Mucosa of descending colon (tissue), 3 donors: ENCODE data around the gene ZNF618. TPM values are rescaled to one million over a fixed set of nuclear protein-coding genes. Genes with fewer than 3 reads are reported as not detected.
A peak's percentile ranks its signal among the peaks of the same experiment; 100 is the strongest.

ENCODE experiments used
- ATAC-seq: fragments of 200-7000 bp; cut with Tn5 transposase; one replicate; pipeline ENCODE4 v1.9.1; 2020; ENCODE audit warnings: mild to moderate bottlenecking, moderate library complexity
- DNase-seq, 3 donors: peaks; one replicate each; pipeline ENCODE4 v3.0.0-alpha.2; 2020
- H3K36me3 ChIP-seq: fragments of 200-600 bp; one replicate; pipeline ENCODE4 v1.8.0; 2021; ENCODE audit warnings: low read depth, mild to moderate bottlenecking
- H3K4me1 ChIP-seq: fragments of 200-600 bp; one replicate; pipeline ENCODE4 v1.8.0; 2021; ENCODE audit warnings: low read depth, mild to moderate bottlenecking
- H3K4me3 ChIP-seq: fragments of 200-600 bp; one replicate; pipeline ENCODE4 v1.8.0; 2021; ENCODE audit warnings: mild to moderate bottlenecking
- H3K9me3 ChIP-seq: fragments of 200-600 bp; one replicate; pipeline ENCODE4 v1.8.0; 2021; ENCODE audit warnings: mild to moderate bottlenecking
- intact Hi-C, 2 donors: fragments of 100-400 bp; cut with DNase I in 1 of 2; cut with micrococcal nuclease in 1 of 2; formaldehyde crosslinking; loops; one replicate each; pipeline versions ENCODE4 v1.11.0 to v1.11.1; 2022; cut with DNase I, micrococcal nuclease
- total RNA-seq, 3 donors: library from RNA; stranded (reverse); fragmentation: NEBNext Ultra II Directional in 2 of 3; extraction: Animal tissue kit (Norgen Biotek cat#: 25700) in 2 of 3; gene quantifications; one replicate each; pipeline versions ENCODE4 v1.2.1 to v1.2.4, GENCODE V29; 2021 to 2023
- TF ChIP-seq, protein P1 (sequence below): fragments of 200-600 bp; IDR thresholded peaks from one replicate; pipeline ENCODE4 v1.8.0; 2022; ENCODE audit warnings: antibody characterized with exemption, mild to moderate bottlenecking
- donor health status: DM: no; HTN: no; CAD: no; lungs with moderate emphysema.
- donor health status: DM: no; HTN: no; CAD: no.
- donor health status: DM: no; HTN: yes; CAD: no.

Gene ZNF618
- total RNA-seq, 3 donors from 2014 or later = 2.7 to 6.2 (median 3.7) TPM

DNA sequence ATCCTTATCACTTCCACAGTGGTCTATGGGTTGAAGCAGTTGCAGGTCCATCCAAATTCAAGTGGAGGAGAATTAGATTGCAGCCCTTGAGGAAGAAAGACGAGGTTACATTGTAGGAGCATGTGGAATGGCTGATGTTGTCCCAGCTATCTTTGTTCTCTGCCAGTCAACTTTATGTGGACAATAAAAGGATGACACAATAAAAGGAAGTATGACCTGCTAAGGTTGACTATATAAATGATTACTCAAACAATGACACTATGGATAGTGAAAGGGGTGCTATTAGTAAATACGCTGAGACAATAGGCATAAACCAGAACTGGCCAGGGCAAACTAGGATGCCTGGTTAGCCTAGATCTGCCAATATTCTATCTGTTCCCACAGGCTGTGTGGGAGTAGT lies 12.8 kb upstream of the ZNF618 start:
- H3K4me1 ChIP-seq = no peaks in the 10 kb centered on the region
- ATAC-seq (peak; percentile 33), DNase-seq (no peak)
- H3K4me3 ChIP-seq = no peak overlapping the region
- TF ChIP-seq, protein P1, sequence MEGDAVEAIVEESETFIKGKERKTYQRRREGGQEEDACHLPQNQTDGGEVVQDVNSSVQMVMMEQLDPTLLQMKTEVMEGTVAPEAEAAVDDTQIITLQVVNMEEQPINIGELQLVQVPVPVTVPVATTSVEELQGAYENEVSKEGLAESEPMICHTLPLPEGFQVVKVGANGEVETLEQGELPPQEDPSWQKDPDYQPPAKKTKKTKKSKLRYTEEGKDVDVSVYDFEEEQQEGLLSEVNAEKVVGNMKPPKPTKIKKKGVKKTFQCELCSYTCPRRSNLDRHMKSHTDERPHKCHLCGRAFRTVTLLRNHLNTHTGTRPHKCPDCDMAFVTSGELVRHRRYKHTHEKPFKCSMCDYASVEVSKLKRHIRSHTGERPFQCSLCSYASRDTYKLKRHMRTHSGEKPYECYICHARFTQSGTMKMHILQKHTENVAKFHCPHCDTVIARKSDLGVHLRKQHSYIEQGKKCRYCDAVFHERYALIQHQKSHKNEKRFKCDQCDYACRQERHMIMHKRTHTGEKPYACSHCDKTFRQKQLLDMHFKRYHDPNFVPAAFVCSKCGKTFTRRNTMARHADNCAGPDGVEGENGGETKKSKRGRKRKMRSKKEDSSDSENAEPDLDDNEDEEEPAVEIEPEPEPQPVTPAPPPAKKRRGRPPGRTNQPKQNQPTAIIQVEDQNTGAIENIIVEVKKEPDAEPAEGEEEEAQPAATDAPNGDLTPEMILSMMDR = no peak
- intact Hi-C loops = no loop called here
- no peaks in the 10 kb centered on the region for H3K9me3 ChIP-seq
- no peaks in the 10 kb centered on the region for H3K36me3 ChIP-seq

DNA sequence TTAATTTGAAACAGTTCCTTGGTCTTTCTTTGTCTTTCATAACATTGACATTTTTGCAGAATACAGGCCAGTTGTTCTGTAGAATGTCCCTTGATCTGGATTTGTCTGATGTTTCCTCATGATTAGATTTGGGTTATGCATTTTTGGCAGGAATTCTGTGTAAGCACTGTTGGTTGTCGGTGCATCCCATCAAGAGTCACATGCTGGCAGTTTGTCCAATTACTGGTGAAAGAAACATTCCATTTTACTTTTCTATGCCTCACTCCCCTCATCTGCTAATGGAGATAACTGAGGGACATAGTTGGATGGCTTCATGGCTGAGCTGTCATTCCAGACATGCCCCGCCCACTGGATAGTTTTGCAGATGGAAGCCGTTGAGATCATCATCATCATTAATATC lies 7.6 kb upstream of the ZNF618 start:
- Histone ChIP-seq H3K36me3 (no peaks in the 10 kb centered on the region), H3K9me3 (no peaks in the 10 kb centered on the region), H3K4me1 (no peaks in the 10 kb centered on the region), H3K4me3 (no peak overlapping the region)
- DNase-seq (no peak), ATAC-seq (no peak)
- TF ChIP-seq, protein P1 = no peak
- intact Hi-C loops = no loop called here

DNA sequence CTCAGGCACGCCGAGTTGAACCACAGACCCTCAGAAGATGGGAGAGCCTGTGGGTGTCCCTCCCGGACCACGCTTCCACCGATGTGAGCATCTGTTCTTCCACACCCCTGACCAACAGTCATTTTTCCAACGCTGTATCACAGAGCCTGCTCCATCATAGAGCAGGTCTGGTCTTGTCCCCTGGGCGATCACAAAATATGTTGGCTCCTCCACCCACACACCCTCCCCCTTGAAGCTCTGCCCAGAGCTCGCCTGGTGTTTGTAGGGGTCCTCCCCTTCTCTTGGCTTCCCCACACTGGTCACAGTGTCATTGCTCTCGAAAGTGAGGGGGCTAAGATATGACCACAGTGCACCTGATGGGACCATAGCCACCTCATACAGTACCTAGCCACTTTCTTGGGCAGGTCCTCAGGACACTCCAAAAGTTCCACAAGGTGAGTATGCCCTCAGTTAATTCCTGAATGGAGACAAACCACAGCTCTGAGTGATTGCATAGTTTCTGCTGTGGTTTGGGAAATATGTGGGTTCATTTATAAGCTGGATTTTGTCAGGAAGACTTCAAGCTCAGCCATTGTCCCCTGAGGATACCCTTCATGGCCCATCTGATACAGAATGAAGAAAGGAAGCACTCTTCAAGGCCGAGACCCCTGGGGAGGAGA lies 3.5 kb upstream of the ZNF618 start:
- TF ChIP-seq, protein P1 = no peak
- intact Hi-C loops = no loop called here
- peaks cover 9% of the 10 kb centered on the region for H3K4me1 ChIP-seq
- H3K4me3 ChIP-seq = no peak overlapping the region
- H3K36me3 ChIP-seq = no peaks in the 10 kb centered on the region
- ATAC-seq = no peak
- no peak for DNase-seq
- H3K9me3 ChIP-seq = no peaks in the 10 kb centered on the region

DNA sequence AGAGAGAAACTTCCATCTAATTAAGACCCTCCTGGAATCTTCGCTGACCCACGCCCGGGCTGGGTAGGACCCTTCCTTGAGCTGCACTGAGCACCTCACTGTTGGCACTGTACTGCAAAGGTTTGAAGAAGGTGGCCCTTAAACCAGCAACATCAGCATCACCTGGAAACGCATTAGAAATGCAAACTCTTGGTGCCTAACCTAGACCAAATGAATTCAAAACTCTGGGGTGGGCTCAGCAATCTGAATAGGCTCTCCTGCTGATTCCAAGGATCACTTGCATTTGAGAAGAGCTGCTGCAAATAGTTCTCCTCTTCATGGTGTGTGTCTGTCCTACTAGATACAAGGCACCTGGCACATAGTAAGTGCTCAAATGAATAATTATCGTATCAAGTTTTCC lies 2.7 kb upstream of the ZNF618 start:
- no peak for DNase-seq
- no peak overlapping the region for H3K4me3 ChIP-seq
- peaks cover 9% of the 10 kb centered on the region for H3K4me1 ChIP-seq
- H3K9me3 ChIP-seq = no peaks in the 10 kb centered on the region
- H3K36me3 ChIP-seq = no peaks in the 10 kb centered on the region
- TF ChIP-seq, protein P1 = no peak
- no peak for ATAC-seq
- intact Hi-C loops = no loop called here

DNA sequence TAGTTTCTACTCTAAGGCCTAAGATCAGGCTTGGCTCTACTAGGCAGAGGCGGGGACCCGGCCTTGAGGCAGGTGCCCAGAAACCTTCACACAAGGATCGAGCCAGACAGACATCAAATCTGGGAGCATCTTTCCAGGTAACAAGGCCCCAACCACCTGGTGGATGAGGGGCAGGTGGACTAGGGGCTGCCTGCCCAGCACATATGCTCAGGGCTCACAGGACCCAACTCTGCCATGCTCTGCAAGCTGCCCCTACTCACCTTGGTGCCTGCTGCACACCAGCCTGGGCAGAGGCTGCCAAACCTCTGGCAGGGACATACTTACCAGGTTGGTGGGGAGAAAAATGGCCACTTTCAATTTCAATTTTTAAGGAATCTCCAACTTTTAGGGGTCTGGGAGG lies 2.2 kb upstream of the ZNF618 start:
- TF ChIP-seq, protein P1 = no peak
- DNase-seq = no peak
- no peak for ATAC-seq
- intact Hi-C loops = no loop called here
- H3K4me1 ChIP-seq = peaks cover 9% of the 10 kb centered on the region
- no peaks in the 10 kb centered on the region for H3K9me3 ChIP-seq
- H3K4me3 ChIP-seq = no peak overlapping the region
- H3K36me3 ChIP-seq = no peaks in the 10 kb centered on the region
